IPS-NIHi7 (cell line): ENCODE data around the gene GARS1.

Experiments used
- DNase-seq: peaks from one replicate; pipeline ENCODE4 v3.0.0; 2012; ENCODE audit warnings: mixed read lengths; ENCODE audit errors: extremely low spot score

The GARS1 gene

GRCh38 chr7:30681815-30682211, 87.1 kb downstream of the GARS1 start:
- no peak for DNase-seq

GRCh38 chr7:30682212-30683083, 87.8 kb downstream of the GARS1 start, which contains the start of gene CRHR2:
CRHR2 (minus strand) TSS chr7:30682456; CDS start chr7:30682280, 176 bp downstream.
- peak; percentile 79 for DNase-seq

- no peak for DNase-seq
Observed at GRCh38 chr7:30683306-30683705, 88.6 kb downstream of the GARS1 start.
